SH-SY5Y (cell line): ENCODE results near the gene MKRN2OS.

ENCODE experiments used
- GATA2 ChIP-seq: IDR thresholded peaks from 2 replicates; pipeline ENCODE4 v1.6.1; 2011; ENCODE audit warnings: mild to moderate bottlenecking, low read depth, low read length
- GATA3 ChIP-seq: IDR thresholded peaks from 2 replicates; pipeline ENCODE4 v1.6.1; 2011; ENCODE audit warnings: low read depth, mild to moderate bottlenecking, low read length, moderate library complexity

- TF ChIP-seq GATA2 (no peak), GATA3 (no peak)
Observed at GRCh38 chr3:12508291-12508700, 37.0 kb downstream of the MKRN2OS start.
